ENCODE measurements around the gene NCKAP5. TPM values are rescaled to one million over a fixed set of nuclear protein-coding genes. Genes with fewer than 3 reads are reported as not detected.

NCKAP5 gene
- total RNA-seq, 2 donors from 2014 or later = not detected

DNA sequence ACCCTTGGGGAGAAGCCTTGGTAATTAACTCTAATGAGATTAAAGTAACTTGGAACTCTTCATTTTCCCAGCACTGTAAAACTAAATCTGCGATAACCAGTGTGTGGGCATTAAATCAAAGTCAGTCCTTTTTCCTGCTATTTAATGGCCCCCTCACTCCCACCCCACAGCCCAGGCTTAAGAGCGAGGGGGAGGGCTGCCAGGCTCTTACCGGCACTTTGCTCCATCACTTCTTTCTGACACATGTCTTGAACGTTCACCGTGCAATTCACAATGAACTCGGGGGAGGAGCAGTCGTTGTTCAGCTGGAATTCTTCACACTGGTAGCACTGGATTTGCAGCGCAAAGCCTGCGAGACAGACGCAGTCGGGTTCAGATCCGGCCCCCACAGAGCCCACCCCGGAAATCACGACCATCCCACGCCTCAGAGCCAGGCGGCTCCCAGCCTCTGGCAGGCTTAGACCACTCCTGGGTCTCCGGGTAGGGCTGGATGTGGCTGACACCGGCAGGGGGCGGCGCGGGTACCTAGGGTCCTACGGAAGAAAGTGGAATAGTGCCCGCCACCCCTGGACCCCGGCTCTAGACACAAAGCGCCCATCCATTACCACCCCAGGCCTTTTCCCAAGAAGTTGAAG lies 900.0 kb downstream of the NCKAP5 start:
- H3K9me3 Mint-ChIP-seq = no peaks in the 10 kb centered on the region

DNA sequence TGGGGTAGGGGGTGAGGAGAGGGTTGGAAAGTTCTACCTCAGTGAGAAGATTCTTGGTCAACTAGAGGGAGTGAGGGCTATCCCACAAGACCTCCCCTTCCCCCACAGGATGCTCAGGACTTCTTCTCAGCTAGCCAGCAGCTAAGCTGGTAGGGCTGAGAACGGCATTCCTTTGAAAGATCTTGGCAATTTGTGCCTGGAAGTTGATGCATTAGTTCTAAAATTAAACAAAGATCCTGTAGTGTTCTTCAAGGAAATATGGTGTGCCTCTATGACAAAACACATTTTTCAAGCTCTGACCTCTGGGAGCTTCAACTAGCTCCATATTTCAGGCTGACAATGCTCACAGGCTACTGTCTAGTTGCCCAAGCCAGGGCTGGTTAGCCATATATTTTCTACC lies 900.6 kb downstream of the NCKAP5 start:
- H3K27ac Mint-ChIP-seq = no peak overlapping the region
- no peaks in the 10 kb centered on the region for H3K9me3 Mint-ChIP-seq
- peaks cover 11% of the 10 kb centered on the region in 2 donors for H3K27me3 Mint-ChIP-seq
- H3K4me3 Mint-ChIP-seq = no peak overlapping the region
- no peaks in the 10 kb centered on the region for H3K36me3 Mint-ChIP-seq
- DNase-seq (ENCODE audit: low spot score) = no peak
- no peaks in the 10 kb centered on the region for H3K4me1 Mint-ChIP-seq (ENCODE audit: low read depth in 2 of 2)
- ATAC-seq = no peak

More for the DNA sequence above, 900.0 kb downstream of the NCKAP5 start:
- Mint-ChIP-seq H3K27ac (no peak overlapping the region), H3K4me3 (no peak overlapping the region), H3K27me3 (peaks cover 14 to 17% of the 10 kb centered on the region in 2 donors), H3K4me1 (ENCODE audit: low read depth in 2 of 2) (no peaks in the 10 kb centered on the region), H3K36me3 (no peaks in the 10 kb centered on the region)
- ATAC-seq (peak in 1 of 2 donors; percentile 40), DNase-seq (ENCODE audit: low spot score) (no peak)

DNA sequence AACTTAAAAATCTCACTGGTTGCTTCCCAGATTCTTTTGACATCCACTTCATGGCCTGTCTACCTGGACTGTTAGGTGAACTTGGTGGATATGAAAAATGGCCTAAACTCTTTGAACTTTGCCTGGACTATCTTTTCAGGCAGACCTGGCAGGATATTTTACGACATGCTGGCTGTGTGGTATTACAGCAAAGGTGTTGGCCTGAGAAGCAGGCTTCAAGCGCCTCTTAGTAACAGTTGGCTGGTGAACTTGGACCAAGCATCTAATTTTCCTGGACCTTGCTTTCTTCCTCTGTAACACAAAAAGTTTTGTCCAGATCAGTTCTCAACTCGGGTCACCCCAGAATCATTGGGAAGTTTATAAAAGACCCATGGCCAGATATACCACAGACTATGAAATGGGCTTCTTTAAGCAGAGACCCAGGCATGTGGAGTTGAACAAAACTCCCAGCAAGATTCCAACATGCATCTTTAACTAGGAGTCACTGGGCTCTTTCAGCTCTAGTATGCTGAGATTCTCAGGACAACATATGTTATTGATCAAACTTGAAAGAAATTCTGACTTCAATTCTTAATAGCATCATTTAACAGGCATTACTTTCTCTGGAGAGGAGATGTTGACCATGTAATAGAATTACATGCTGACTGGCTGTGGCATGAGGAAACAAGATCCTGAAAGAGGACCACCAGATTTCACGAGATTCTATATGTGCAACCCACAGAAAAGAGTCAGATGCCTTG lies 902.7 kb downstream of the NCKAP5 start:
- peaks cover 3% of the 10 kb centered on the region for H3K9me3 Mint-ChIP-seq
- H3K4me1 Mint-ChIP-seq (ENCODE audit: low read depth in 2 of 2) = no peaks in the 10 kb centered on the region
- H3K4me3 Mint-ChIP-seq = no peak overlapping the region
- no peaks in the 10 kb centered on the region for H3K36me3 Mint-ChIP-seq
- H3K27me3 Mint-ChIP-seq = peaks cover 0 to 2% of the 10 kb centered on the region in 2 donors
- no peak overlapping the region for H3K27ac Mint-ChIP-seq
- DNase-seq (ENCODE audit: low spot score) (no peak), ATAC-seq (no peak)

GRCh38 chr2:132664096-132664495 lies 904.2 kb downstream of the NCKAP5 start:
- Mint-ChIP-seq H3K36me3 (no peaks in the 10 kb centered on the region), H3K27me3 (peaks cover 0 to 2% of the 10 kb centered on the region in 2 donors), H3K4me1 (ENCODE audit: low read depth in 2 of 2) (no peaks in the 10 kb centered on the region), H3K27ac (no peak overlapping the region), H3K4me3 (no peak overlapping the region), H3K9me3 (peaks cover 3% of the 10 kb centered on the region)
- no peak for DNase-seq (ENCODE audit: low spot score)
- ATAC-seq = no peak

GRCh38 chr2:132662732-132663131 lies 905.5 kb downstream of the NCKAP5 start:
- DNase-seq (ENCODE audit: low spot score) (no peak), ATAC-seq (no peak)
- peaks cover 3% of the 10 kb centered on the region for H3K9me3 Mint-ChIP-seq
- H3K27me3 Mint-ChIP-seq = no peaks in the 10 kb centered on the region
- H3K36me3 Mint-ChIP-seq = no peaks in the 10 kb centered on the region
- H3K4me3 Mint-ChIP-seq = no peak overlapping the region
- no peak overlapping the region for H3K27ac Mint-ChIP-seq
- H3K4me1 Mint-ChIP-seq (ENCODE audit: low read depth in 2 of 2) = no peaks in the 10 kb centered on the region

- H3K27ac Mint-ChIP-seq = no peak overlapping the region
- H3K9me3 Mint-ChIP-seq = peaks cover 3% of the 10 kb centered on the region
- H3K36me3 Mint-ChIP-seq = no peaks in the 10 kb centered on the region
- ATAC-seq (no peak), DNase-seq (ENCODE audit: low spot score) (no peak)
- H3K27me3 Mint-ChIP-seq = no peaks in the 10 kb centered on the region
- no peak overlapping the region for H3K4me3 Mint-ChIP-seq
- no peaks in the 10 kb centered on the region for H3K4me1 Mint-ChIP-seq (ENCODE audit: low read depth in 2 of 2)
Measured at GRCh38 chr2:132659331-132659730, 908.9 kb downstream of the NCKAP5 start.

- H3K9me3 Mint-ChIP-seq = peaks cover 2% of the 10 kb centered on the region
- no peaks in the 10 kb centered on the region for H3K4me1 Mint-ChIP-seq (ENCODE audit: low read depth in 2 of 2)
- DNase-seq (ENCODE audit: low spot score) (no peak), ATAC-seq (no peak)
- no peak overlapping the region for H3K4me3 Mint-ChIP-seq
- H3K36me3 Mint-ChIP-seq = no peaks in the 10 kb centered on the region
- no peak overlapping the region for H3K27ac Mint-ChIP-seq
- no peaks in the 10 kb centered on the region for H3K27me3 Mint-ChIP-seq
Measured at GRCh38 chr2:132656266-132656975, 911.8 kb downstream of the NCKAP5 start.

DNA sequence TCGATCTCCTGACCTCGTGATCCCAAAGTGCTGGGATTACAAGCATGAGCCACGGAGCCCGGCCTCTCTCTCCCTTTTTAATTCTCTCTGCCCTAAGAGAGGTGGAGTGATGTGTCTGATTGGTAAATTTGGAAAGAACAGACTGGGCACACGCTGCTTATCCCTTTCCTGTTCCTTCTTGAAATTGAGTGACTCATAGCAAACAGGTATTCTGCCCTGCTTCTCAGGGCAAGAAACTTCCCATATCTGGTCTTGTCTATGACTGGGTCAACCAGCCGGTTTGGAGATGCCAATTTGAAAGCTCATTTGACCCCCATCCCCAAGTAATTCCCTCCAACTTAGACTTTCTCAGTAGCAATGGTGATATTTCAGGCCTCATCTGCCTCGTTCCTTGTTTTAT lies 913.3 kb downstream of the NCKAP5 start:
- H3K27me3 Mint-ChIP-seq = no peaks in the 10 kb centered on the region
- H3K9me3 Mint-ChIP-seq = no peaks in the 10 kb centered on the region
- no peak overlapping the region for H3K27ac Mint-ChIP-seq
- ATAC-seq = no peak
- H3K36me3 Mint-ChIP-seq = no peaks in the 10 kb centered on the region
- H3K4me1 Mint-ChIP-seq (ENCODE audit: low read depth in 2 of 2) = no peaks in the 10 kb centered on the region
- H3K4me3 Mint-ChIP-seq = no peak overlapping the region
- no peak for DNase-seq (ENCODE audit: low spot score)

- no peaks in the 10 kb centered on the region for H3K36me3 Mint-ChIP-seq
- H3K27me3 Mint-ChIP-seq = no peaks in the 10 kb centered on the region
- no peaks in the 10 kb centered on the region for H3K9me3 Mint-ChIP-seq
- DNase-seq (ENCODE audit: low spot score) = no peak
- H3K27ac Mint-ChIP-seq = no peak overlapping the region
- H3K4me1 Mint-ChIP-seq (ENCODE audit: low read depth in 2 of 2) = no peaks in the 10 kb centered on the region
- no peak for ATAC-seq
- H3K4me3 Mint-ChIP-seq = no peak overlapping the region
Measured at GRCh38 chr2:132654335-132654734, 913.9 kb downstream of the NCKAP5 start.

GRCh38 chr2:132652474-132652873 lies 915.8 kb downstream of the NCKAP5 start:
- Mint-ChIP-seq H3K9me3 (peaks cover 3% of the 10 kb centered on the region), H3K4me1 (ENCODE audit: low read depth in 2 of 2) (no peaks in the 10 kb centered on the region), H3K27ac (no peak overlapping the region), H3K4me3 (no peak overlapping the region), H3K36me3 (no peaks in the 10 kb centered on the region), H3K27me3 (peaks cover 0 to 7% of the 10 kb centered on the region in 2 donors)
- DNase-seq (ENCODE audit: low spot score) = no peak
- ATAC-seq = no peak

- Mint-ChIP-seq H3K27me3 (peaks cover 0 to 7% of the 10 kb centered on the region in 2 donors), H3K9me3 (peaks cover 3% of the 10 kb centered on the region), H3K4me3 (no peak overlapping the region), H3K27ac (no peak overlapping the region), H3K36me3 (no peaks in the 10 kb centered on the region), H3K4me1 (ENCODE audit: low read depth in 2 of 2) (no peaks in the 10 kb centered on the region)
- no peak for ATAC-seq
- no peak for DNase-seq (ENCODE audit: low spot score)
Measured at GRCh38 chr2:132651115-132652045, 916.9 kb downstream of the NCKAP5 start.

GRCh38 chr2:132646540-132647108 lies 921.6 kb downstream of the NCKAP5 start:
- H3K27ac Mint-ChIP-seq = no peak overlapping the region
- ATAC-seq (no peak), DNase-seq (ENCODE audit: low spot score) (no peak)
- peaks cover 3% of the 10 kb centered on the region for H3K9me3 Mint-ChIP-seq
- H3K27me3 Mint-ChIP-seq = peaks cover 0 to 7% of the 10 kb centered on the region in 2 donors
- H3K36me3 Mint-ChIP-seq = no peaks in the 10 kb centered on the region
- no peaks in the 10 kb centered on the region for H3K4me1 Mint-ChIP-seq (ENCODE audit: low read depth in 2 of 2)
- no peak overlapping the region for H3K4me3 Mint-ChIP-seq

All from natural killer cell treated with Interleukin-12 subunit alpha and Interleukin-12 subunit beta and Interleukin-15 and Interleukin-18, amount 100 ng/mL, for 72 hours (primary cell).